ENCODE measurements around the gene TPRG1.
A peak's percentile ranks its signal among the peaks of the same experiment; 100 is the strongest.

TPRG1 gene

DNA sequence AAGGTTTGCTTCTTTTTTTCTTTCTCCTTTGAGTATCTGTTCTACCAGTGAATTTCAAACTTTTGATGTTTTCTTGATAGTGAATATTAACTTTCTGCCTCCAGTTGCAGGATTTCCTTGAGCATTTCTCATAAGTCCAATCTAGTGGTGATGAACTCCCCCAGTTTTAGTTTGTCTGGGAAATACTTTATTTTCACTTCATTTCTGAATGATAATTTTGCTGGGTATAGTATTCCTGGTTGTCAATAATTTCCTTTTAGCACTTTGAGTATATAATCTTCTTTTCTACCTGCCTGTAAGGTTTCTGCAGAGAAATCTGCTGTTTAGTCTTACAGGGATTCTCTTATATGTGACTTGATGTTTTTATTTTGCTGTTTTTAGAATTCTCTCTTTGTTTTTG, 21.0 kb downstream of the TPRG1 start:
- H3K27me3 Mint-ChIP-seq = peaks cover 17% of the 10 kb centered on the region
- no peak for ATAC-seq
- no peak overlapping the region for H3K27ac Mint-ChIP-seq
- no peak overlapping the region for H3K4me3 Mint-ChIP-seq
- peaks cover 27% of the 10 kb centered on the region for H3K9me3 Mint-ChIP-seq
- H3K4me1 Mint-ChIP-seq = no peaks in the 10 kb centered on the region
- no peaks in the 10 kb centered on the region for H3K36me3 Mint-ChIP-seq

DNA sequence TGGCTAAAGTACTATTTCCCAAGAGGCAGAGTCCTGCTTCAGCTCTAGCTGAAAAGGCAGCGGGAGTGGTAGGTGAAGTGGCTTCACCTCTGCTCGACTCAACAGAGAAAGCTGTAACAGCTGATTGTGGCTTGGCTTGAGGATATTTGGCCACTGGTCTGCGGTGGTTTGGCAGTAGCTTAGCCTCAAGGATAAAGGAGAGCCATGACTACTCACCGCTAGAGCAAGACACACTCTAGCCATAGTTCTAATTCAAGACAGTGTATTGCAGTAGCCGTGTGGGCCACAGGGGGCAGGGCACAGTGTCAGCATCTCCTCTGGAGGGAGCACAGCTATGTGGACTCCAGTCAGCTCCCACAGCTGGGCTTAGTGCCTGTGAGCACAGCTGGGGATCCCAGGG, 23.5 kb downstream of the TPRG1 start:
- no peaks in the 10 kb centered on the region for H3K36me3 Mint-ChIP-seq
- peaks cover 20% of the 10 kb centered on the region for H3K27me3 Mint-ChIP-seq
- no peak for ATAC-seq
- no peak overlapping the region for H3K4me3 Mint-ChIP-seq
- no peak overlapping the region for H3K27ac Mint-ChIP-seq
- peaks cover 27% of the 10 kb centered on the region for H3K9me3 Mint-ChIP-seq
- no peaks in the 10 kb centered on the region for H3K4me1 Mint-ChIP-seq

DNA sequence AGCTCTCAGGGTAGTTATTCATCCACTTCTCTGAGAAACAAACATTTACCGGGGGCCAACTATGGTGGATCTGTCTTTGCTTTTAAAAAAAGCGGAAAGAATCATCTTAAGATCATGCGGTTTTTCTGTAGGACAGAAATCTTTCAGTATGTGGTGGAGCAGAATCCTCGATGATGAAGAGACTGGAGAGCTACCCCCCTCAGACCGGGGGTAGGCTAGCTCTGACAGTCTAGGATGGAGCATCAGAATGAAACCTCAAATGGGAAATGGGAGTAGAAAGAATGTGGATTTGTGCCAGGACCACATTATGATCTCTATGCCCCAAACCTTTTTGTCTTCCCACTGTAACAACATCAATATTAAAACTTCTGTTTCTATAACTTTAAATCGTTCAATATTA, 30.3 kb downstream of the TPRG1 start:
- Mint-ChIP-seq H3K27me3 (peaks cover 19% of the 10 kb centered on the region), H3K9me3 (peaks cover 3% of the 10 kb centered on the region), H3K4me1 (no peaks in the 10 kb centered on the region), H3K36me3 (no peaks in the 10 kb centered on the region), H3K27ac (no peak overlapping the region), H3K4me3 (no peak overlapping the region)
- no peak for ATAC-seq

GRCh38 chr3:189202583-189202982, 30.8 kb downstream of the TPRG1 start:
- Mint-ChIP-seq H3K4me1 (no peaks in the 10 kb centered on the region), H3K4me3 (no peak overlapping the region), H3K36me3 (no peaks in the 10 kb centered on the region), H3K27me3 (peaks cover 24% of the 10 kb centered on the region), H3K9me3 (no peaks in the 10 kb centered on the region), H3K27ac (no peak overlapping the region)
- no peak for ATAC-seq

DNA sequence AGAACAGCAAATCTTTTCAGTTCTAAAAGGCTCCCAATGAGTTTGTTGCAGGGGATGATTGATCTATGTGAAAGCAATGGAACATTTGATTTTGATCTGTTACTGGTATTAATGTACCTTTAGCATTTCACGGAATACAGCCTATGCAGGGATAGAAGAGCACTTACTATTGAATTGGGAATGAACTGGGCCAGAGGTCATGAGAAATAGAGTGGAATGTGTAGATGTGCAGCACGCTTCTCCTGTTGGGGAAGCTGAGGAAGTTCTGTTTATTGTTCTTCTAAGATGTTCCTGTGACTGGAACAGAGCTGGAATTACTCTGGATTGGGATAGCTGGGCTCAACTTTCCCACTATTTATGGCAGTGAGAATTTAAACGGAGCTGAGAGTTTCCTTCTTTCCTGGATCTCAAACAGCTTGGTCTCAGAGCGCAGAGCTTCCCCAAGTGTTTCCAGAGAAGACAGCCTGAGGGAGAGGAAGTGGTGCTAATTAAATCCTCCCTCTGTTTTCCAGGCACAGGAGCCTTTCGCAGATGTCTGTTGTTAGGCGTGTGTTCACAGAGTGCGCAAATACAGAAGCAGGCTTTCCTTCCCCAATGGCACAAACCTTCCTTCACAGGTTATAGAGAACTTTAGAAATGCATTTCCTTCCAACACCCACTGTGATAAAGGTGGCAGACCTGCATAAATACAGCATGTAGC, 32.5 kb downstream of the TPRG1 start:
- Mint-ChIP-seq H3K4me1 (no peaks in the 10 kb centered on the region), H3K27ac (no peak overlapping the region), H3K9me3 (no peaks in the 10 kb centered on the region), H3K4me3 (no peak overlapping the region), H3K27me3 (peaks cover 39% of the 10 kb centered on the region), H3K36me3 (no peaks in the 10 kb centered on the region)
- ATAC-seq = no peak

GRCh38 chr3:189204937-189205336, 33.2 kb downstream of the TPRG1 start:
- Mint-ChIP-seq H3K4me1 (no peaks in the 10 kb centered on the region), H3K27me3 (peaks cover 39% of the 10 kb centered on the region), H3K36me3 (no peaks in the 10 kb centered on the region), H3K27ac (no peak overlapping the region), H3K4me3 (no peak overlapping the region), H3K9me3 (no peaks in the 10 kb centered on the region)
- ATAC-seq = no peak

GRCh38 chr3:189210251-189210770, 38.5 kb downstream of the TPRG1 start:
- Mint-ChIP-seq H3K4me3 (no peak overlapping the region), H3K27ac (no peak overlapping the region), H3K36me3 (no peaks in the 10 kb centered on the region), H3K4me1 (no peaks in the 10 kb centered on the region), H3K27me3 (peaks cover 21% of the 10 kb centered on the region), H3K9me3 (no peaks in the 10 kb centered on the region)
- ATAC-seq = no peak

GRCh38 chr3:189212681-189213080, 40.9 kb downstream of the TPRG1 start:
- no peak overlapping the region for H3K4me3 Mint-ChIP-seq
- H3K36me3 Mint-ChIP-seq = no peaks in the 10 kb centered on the region
- H3K4me1 Mint-ChIP-seq = no peaks in the 10 kb centered on the region
- ATAC-seq = no peak
- H3K27ac Mint-ChIP-seq = no peak overlapping the region
- H3K27me3 Mint-ChIP-seq = peaks cover 14% of the 10 kb centered on the region
- H3K9me3 Mint-ChIP-seq = no peaks in the 10 kb centered on the region

DNA sequence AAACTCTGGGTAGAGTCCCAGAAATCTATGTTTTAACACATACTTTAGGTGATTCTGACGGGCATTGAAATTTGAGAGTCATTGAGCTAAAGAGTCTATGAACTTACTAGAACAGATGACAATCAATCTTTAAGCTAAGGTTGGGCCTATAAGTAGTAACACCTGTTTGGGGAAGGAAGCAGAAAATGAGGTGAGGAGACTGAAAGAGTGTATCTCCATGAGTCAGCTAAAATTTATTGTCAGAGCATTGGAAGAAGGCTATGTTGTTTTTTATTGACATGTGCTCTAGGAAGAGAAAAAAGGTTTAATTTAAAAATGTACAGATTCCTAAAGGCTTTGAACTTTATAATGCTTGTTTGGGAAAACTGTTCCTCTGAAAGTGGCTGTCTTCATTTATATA, 42.9 kb downstream of the TPRG1 start:
- H3K27me3 Mint-ChIP-seq = no peaks in the 10 kb centered on the region
- no peaks in the 10 kb centered on the region for H3K9me3 Mint-ChIP-seq
- no peak for ATAC-seq
- no peaks in the 10 kb centered on the region for H3K36me3 Mint-ChIP-seq
- no peak overlapping the region for H3K4me3 Mint-ChIP-seq
- no peak overlapping the region for H3K27ac Mint-ChIP-seq
- H3K4me1 Mint-ChIP-seq = no peaks in the 10 kb centered on the region

DNA sequence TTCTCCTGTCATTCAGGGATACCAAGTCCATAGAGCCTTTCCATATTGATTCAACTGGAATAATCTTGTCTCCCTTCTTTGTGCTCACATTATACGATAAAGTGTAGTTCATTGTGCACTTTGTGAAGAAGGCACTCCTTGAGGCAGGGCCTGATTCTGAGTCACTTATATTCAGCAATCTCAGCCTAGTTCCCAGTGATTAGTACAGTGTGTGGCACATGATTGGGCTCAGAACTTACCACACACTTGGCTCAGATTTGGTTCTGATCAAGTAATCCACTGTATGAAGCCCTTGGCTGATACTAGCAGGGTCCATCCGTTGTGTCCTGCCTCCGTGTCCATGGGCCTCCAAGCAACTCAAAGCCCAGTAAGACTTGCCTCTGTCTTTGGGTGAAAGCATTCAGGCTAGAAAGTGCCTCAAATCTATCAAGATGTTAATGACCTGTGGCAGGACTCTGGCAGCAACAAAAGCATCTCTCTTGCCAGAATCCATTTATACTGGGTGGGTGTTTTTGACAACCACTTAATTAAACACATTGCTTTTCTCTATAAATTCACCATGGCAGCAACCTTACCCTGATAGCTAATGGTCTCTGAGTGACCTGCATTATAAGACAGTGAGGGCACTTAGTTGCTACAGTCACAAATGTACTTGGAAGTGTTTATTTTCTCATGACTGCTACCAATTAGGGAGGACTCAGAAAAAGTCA, 51.3 kb downstream of the TPRG1 start:
- Mint-ChIP-seq H3K9me3 (no peaks in the 10 kb centered on the region), H3K4me3 (no peak overlapping the region), H3K27ac (no peak overlapping the region), H3K4me1 (no peaks in the 10 kb centered on the region), H3K36me3 (no peaks in the 10 kb centered on the region), H3K27me3 (peaks cover 54% of the 10 kb centered on the region)
- no peak for ATAC-seq

GRCh38 chr3:189225431-189225830, 53.7 kb downstream of the TPRG1 start:
- no peak overlapping the region for H3K4me3 Mint-ChIP-seq
- H3K27me3 Mint-ChIP-seq = peaks cover 54% of the 10 kb centered on the region
- peaks cover 8% of the 10 kb centered on the region for H3K4me1 Mint-ChIP-seq
- H3K36me3 Mint-ChIP-seq = no peaks in the 10 kb centered on the region
- H3K27ac Mint-ChIP-seq = no peak overlapping the region
- H3K9me3 Mint-ChIP-seq = no peaks in the 10 kb centered on the region
- ATAC-seq = no peak

DNA sequence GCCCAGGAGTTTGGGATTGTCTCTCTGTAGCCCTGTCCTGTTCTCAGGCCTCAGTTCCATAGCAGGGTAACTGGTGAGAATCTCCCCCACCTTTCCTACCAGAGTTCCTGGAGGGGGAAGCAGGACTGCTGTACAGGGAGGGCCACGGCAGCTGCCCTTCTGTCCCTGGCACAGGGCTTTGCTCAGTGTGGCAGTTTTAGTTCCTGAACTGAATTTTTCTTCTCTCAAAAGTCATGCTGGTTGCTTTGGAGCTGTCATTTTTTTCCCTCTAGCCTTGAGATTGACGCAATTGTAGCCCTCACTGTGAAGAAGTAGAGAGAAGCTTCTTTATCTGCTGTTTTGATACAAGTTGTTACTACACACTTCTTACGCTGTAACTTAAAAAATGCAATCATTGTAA, 55.5 kb downstream of the TPRG1 start:
- Mint-ChIP-seq H3K36me3 (no peaks in the 10 kb centered on the region), H3K4me3 (no peak overlapping the region), H3K4me1 (peaks cover 8% of the 10 kb centered on the region), H3K9me3 (no peaks in the 10 kb centered on the region), H3K27ac (no peak overlapping the region), H3K27me3 (peaks cover 41% of the 10 kb centered on the region)
- no peak for ATAC-seq

- Mint-ChIP-seq H3K27me3 (peaks cover 35% of the 10 kb centered on the region), H3K9me3 (no peaks in the 10 kb centered on the region), H3K4me3 (no peak overlapping the region), H3K27ac (no peak overlapping the region), H3K4me1 (peaks cover 8% of the 10 kb centered on the region), H3K36me3 (no peaks in the 10 kb centered on the region)
- peak; percentile 76 for ATAC-seq
Observed at GRCh38 chr3:189229196-189229828, 57.5 kb downstream of the TPRG1 start.

DNA sequence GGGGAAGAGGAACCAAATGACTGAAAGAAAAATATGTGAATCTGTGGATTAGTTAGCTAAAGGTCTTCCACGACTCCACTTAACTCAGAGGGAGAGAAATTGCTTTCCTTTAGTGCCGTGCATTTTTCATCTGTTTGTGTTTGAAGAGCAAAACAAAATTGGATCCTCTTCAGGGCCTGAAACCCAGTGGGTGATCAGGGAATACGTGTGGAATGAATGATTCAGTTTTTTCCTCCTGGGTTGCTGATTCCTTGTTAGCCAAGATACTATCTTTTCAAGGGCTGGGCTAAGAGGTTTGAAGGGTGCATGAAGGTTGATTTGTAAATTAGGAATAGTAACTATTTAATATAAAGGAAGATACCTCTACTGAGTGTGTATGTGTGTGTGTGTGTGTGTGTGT, 61.0 kb downstream of the TPRG1 start:
- H3K4me1 Mint-ChIP-seq = peaks cover 24% of the 10 kb centered on the region
- no peak overlapping the region for H3K4me3 Mint-ChIP-seq
- no peaks in the 10 kb centered on the region for H3K36me3 Mint-ChIP-seq
- H3K27me3 Mint-ChIP-seq = peaks cover 19% of the 10 kb centered on the region
- ATAC-seq = no peak
- no peaks in the 10 kb centered on the region for H3K9me3 Mint-ChIP-seq
- no peak overlapping the region for H3K27ac Mint-ChIP-seq

GRCh38 chr3:189233225-189233858, 61.6 kb downstream of the TPRG1 start:
- Mint-ChIP-seq H3K4me3 (no peak overlapping the region), H3K9me3 (no peaks in the 10 kb centered on the region), H3K36me3 (no peaks in the 10 kb centered on the region), H3K4me1 (peaks cover 24% of the 10 kb centered on the region), H3K27ac (no peak overlapping the region), H3K27me3 (peaks cover 19% of the 10 kb centered on the region)
- ATAC-seq = no peak

Data from stimulated activated memory B cell treated with anti-CD40 and anti-IgM and Interleukin-4, amounts not matched to agents 10 μg/mL and 1 μg/mL and 100 μg/mL, for 72 hours (primary cell).